DND-41 (cell line): ENCODE data around the gene FBXL13.

ENCODE experiments used
- EZH2 ChIP-seq: IDR thresholded peaks from 3 replicates; pipeline ENCODE4 v1.6.1; 2012; ENCODE audit warnings: borderline replicate concordance, low read depth, mild to moderate bottlenecking, moderate library complexity, low read length, inconsistent platforms; ENCODE audit not compliant: severe bottlenecking
- TF ChIP-seq, protein P1 (sequence below): IDR thresholded peaks from 2 replicates; pipeline ENCODE4 v1.5.1; 2012; ENCODE audit warnings: borderline replicate concordance, low read length, moderate library complexity, mild to moderate bottlenecking; ENCODE audit not compliant: poor library complexity, severe bottlenecking; ENCODE audit errors: extremely low read depth

DNA sequence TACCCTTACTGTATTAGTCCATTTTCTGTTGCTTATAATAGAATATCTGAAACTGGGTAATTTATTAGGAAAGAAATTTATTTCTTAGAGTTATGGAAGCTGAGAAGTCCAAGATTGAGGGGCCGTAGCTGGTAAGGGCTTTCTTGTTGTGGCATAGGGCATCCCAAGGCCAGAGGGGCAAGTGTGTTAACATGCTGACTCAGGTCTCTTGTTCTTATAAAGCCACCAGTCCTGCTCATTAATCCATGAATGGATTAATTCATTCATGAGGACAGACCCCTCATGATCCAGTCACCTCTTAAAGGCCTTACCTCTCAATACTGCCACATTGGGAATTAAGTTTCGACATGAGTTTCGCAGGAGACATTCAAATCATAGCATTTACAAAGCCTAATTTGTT lies 2.7 kb upstream of the FBXL13 start:
- TF ChIP-seq, protein P1, sequence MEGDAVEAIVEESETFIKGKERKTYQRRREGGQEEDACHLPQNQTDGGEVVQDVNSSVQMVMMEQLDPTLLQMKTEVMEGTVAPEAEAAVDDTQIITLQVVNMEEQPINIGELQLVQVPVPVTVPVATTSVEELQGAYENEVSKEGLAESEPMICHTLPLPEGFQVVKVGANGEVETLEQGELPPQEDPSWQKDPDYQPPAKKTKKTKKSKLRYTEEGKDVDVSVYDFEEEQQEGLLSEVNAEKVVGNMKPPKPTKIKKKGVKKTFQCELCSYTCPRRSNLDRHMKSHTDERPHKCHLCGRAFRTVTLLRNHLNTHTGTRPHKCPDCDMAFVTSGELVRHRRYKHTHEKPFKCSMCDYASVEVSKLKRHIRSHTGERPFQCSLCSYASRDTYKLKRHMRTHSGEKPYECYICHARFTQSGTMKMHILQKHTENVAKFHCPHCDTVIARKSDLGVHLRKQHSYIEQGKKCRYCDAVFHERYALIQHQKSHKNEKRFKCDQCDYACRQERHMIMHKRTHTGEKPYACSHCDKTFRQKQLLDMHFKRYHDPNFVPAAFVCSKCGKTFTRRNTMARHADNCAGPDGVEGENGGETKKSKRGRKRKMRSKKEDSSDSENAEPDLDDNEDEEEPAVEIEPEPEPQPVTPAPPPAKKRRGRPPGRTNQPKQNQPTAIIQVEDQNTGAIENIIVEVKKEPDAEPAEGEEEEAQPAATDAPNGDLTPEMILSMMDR, result no peak
- TF ChIP-seq EZH2, result no peak
